HG03354 (cell line): ENCODE results near the gene SCAMP4.

Experiments
- ATAC-seq: cut with Tn5 transposase; IDR thresholded peaks from one replicate; pipeline ENCODE4 v1.9.1; 2021; ENCODE audit warnings: mild to moderate bottlenecking; ENCODE audit not compliant: unreplicated experiment, poor library complexity, severe bottlenecking

Gene SCAMP4

GRCh38 chr19:1905110-1905862, at the start of gene SCAMP4, which contains the start of gene ADAT3:
Gene SCAMP4 (plus strand): TSS chr19:1905399. CDS start chr19:1915020, 9,621 bp downstream.
Gene ADAT3 (plus strand): TSS chr19:1905399. CDS start chr19:1912048, 6,649 bp downstream.
- ATAC-seq, result peak; percentile 83

- no peak for ATAC-seq
Observed at GRCh38 chr19:1855828-1856255, 49.4 kb upstream of the SCAMP4 start.

GRCh38 chr19:1856345-1856697, 48.9 kb upstream of the SCAMP4 start:
- no peak for ATAC-seq

GRCh38 chr19:1856698-1857603, 48.2 kb upstream of the SCAMP4 start:
- no peak for ATAC-seq

- ATAC-seq, result no peak
Observed at GRCh38 chr19:1857648-1858326, 47.4 kb upstream of the SCAMP4 start.

GRCh38 chr19:1858412-1859081, 46.7 kb upstream of the SCAMP4 start:
- no peak for ATAC-seq

GRCh38 chr19:1859331-1859781, 45.8 kb upstream of the SCAMP4 start:
- ATAC-seq, result no peak

- ATAC-seq, result no peak
Observed at GRCh38 chr19:1860042-1860775, 45.0 kb upstream of the SCAMP4 start.

GRCh38 chr19:1860821-1861598, 44.2 kb upstream of the SCAMP4 start:
- ATAC-seq, result no peak

- ATAC-seq, result no peak
Observed at GRCh38 chr19:1861599-1862031, 43.6 kb upstream of the SCAMP4 start.

- ATAC-seq, result no peak
Observed at GRCh38 chr19:1862068-1862423, 43.2 kb upstream of the SCAMP4 start.

- peak; percentile 19 for ATAC-seq
Observed at GRCh38 chr19:1862424-1863327, 42.5 kb upstream of the SCAMP4 start.

GRCh38 chr19:1863328-1863637, 41.9 kb upstream of the SCAMP4 start, which contains the start of gene KLF16:
Gene KLF16 (minus strand): TSS chr19:1863579. CDS start chr19:1863497, 82 bp downstream.
- ATAC-seq, result no peak

GRCh38 chr19:1863638-1864479, 41.3 kb upstream of the SCAMP4 start:
- ATAC-seq, result peak; percentile 58

- ATAC-seq, result peak; percentile 34
Observed at GRCh38 chr19:1864480-1865171, 40.6 kb upstream of the SCAMP4 start.
